Stimulated activated CD4-positive, alpha-beta T cell treated with anti-CD3 and anti-CD28 coated beads, Interleukin-1b, Interleukin-23, amount 100 ng/mL, for 24 hours (primary cell): ENCODE measurements around the gene IPCEF1.

ENCODE experiments used
- DNase-seq, 4 experiments: peaks; one replicate each; pipeline ENCODE4 v3.0.0-alpha.2; 2020; ENCODE audit warnings: low read depth in 4 of 4, low spot score in 1 of 4

Gene IPCEF1

DNA sequence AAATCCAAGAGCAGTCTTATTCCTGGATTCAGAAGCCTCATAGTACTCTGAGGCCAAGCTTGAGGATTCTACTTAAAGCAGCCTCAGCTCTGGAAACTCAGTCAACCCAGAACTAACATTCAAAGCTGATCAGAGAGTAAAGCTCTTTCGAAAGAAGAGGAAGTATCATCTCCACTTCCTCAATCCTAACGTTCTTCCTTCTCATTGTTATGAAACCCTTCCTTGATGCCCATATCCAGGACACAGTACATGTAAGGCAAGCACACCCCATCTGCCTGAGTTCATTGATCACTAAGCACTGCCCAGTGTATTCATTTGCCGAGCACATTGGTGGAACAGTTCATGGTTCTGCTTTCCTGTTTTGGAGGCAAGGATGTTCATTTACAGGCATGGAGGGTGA lies at the start of gene IPCEF1:
IPCEF1 (minus strand) TSS at position 114 of the 400 bp plus-strand sequence. CDS start 90,856 bp downstream, outside the sequence.
- DNase-seq = no peak

DNA sequence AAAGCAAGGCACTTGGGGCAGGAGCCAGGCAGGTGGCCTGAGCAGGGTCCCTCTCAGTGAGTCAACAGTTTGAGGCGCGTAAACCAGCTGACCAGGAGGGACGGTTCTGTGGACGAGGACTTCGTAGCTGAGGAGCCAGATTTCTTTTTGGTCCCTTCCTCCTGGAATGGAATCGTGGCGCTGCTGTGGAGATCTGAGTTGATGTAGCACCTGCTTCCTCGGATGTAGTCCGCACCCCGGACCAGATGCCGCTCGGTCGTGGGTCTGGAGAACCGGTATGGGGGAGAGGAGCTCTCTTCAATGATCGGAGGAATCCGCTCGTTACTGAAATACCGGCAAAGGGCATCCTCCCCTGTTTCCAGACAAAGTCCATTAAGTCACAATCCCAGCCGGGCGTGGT lies 49.7 kb upstream of the IPCEF1 start:
- no peak for DNase-seq

GRCh38 chr6:154404791-154405400 lies 48.3 kb upstream of the IPCEF1 start:
- no peak for DNase-seq

- no peak for DNase-seq
Measured at GRCh38 chr6:154403788-154404187, 47.2 kb upstream of the IPCEF1 start.

DNA sequence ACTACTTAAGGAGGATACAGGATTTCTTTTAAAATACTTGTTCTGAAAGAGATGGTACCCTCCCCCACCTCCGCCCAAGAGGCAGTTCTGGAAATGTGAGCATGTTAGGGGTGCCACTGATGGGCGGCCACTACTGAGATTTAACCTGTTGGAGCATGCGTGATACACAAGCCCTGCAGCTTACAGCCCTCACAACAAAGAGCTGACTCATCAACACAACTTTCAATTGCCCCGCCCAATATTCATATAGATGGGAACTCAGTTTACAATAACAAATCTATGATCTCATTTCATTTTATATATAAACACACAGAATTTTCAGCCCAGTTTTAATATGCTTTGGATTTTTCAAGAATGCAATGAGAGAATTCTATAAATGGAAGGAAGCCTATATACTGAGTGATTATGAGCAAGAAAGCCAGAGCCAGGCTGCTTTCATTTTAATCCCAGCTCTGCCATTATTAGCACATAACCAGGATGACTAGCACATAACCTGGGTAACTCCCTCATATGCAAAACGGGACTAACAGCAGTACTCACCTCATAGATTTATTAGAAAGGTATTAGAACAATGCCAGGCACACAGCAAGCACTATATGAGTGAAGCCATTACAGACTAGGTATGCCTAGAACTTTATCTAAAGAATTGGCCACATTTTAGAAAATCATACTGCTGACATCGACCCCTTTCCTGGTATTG lies 45.6 kb upstream of the IPCEF1 start:
- DNase-seq = no peak

DNA sequence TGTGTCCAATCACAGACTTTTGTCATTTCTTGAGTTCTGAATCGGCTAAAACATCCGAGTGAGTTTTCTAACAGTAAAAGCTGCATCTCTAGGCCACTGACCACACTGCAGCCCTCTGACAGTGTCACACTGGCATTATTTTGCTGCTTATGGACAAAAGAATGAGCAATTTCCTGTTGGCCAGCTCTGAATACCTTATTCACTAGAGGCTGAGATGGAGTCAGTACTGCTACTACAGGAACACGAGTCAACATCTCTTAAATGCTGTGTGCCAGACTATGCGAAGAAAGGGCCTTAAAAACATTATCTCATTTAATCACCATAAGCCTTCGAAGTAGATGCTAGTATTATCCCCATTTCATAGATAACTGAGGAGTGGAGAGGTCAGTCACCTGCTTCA lies 42.5 kb upstream of the IPCEF1 start:
- DNase-seq = no peak

DNA sequence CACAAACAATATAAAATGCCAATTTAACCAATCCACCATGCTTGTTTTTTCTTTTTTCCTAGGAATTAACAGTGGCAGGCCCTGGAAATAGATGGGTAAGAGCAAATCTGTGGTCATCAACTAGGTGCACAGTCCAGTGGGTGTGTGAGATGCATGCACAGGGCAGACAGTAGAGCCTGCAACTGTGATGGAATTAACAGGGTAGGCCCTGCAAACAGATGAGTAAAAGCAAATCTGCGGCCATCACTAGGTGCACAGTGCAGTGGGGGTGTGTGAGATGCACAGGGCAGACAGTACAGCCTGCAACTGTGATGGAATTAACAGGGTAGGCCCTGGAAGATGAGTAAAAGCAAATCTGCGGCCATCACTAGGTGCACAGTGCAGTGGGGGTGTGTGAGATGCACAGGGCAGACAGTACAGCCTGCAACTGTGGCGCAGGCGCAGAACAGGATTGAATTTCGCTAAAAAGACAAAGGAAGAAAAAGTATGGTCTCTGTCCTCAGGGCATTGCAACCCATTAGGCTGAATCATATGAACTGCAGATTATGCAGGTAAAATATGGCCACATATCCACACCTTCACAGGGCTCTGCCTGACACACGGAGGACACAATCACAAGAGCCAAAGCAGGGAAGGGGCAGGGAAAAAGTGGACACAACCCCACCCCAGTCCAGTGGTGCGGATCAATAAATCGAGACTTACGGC lies 41.0 kb upstream of the IPCEF1 start:
- no peak for DNase-seq

DNA sequence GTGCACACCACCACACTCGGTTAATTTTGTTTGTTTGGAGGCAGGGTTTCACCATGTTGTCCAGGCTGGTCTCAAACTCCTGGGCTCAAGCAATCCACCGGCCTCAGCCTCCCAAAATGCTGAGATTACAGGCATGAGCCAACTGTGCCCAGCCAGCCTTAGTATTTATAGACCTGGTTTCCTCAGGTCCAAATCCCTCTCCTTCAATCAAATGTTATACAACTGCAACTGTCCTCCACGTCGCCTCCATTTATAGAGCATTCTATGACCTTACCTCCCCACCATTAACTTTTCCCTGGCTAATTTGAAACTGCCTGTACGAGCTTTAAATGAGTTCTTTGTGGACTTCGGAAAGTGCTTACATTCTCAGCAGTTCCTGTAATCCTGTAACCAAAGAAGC lies 39.3 kb upstream of the IPCEF1 start:
- DNase-seq = no peak

DNA sequence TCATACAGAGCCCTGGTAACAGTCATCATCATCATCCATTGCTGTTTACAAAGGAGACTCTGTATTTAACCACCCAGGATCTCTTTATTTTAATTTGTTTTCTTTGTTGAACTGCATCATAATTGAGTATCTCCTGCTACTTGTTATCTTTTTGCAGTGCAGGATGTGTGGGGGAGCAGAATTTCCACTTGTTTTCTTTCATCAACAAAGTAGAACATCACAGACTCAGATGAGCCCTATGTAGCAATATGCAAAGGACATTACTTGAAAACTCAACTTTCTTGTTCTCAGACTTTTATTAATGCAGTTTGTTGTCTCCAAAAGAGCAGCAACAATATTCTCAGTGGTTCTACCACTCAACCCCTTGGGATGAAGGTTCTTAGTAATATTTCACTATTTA lies 38.7 kb upstream of the IPCEF1 start:
- DNase-seq = no peak

GRCh38 chr6:154394571-154394970 lies 38.0 kb upstream of the IPCEF1 start:
- no peak for DNase-seq

- no peak for DNase-seq
Measured at GRCh38 chr6:154390034-154390433, 33.4 kb upstream of the IPCEF1 start.

- no peak for DNase-seq
Measured at GRCh38 chr6:154388803-154389202, 32.2 kb upstream of the IPCEF1 start.

DNA sequence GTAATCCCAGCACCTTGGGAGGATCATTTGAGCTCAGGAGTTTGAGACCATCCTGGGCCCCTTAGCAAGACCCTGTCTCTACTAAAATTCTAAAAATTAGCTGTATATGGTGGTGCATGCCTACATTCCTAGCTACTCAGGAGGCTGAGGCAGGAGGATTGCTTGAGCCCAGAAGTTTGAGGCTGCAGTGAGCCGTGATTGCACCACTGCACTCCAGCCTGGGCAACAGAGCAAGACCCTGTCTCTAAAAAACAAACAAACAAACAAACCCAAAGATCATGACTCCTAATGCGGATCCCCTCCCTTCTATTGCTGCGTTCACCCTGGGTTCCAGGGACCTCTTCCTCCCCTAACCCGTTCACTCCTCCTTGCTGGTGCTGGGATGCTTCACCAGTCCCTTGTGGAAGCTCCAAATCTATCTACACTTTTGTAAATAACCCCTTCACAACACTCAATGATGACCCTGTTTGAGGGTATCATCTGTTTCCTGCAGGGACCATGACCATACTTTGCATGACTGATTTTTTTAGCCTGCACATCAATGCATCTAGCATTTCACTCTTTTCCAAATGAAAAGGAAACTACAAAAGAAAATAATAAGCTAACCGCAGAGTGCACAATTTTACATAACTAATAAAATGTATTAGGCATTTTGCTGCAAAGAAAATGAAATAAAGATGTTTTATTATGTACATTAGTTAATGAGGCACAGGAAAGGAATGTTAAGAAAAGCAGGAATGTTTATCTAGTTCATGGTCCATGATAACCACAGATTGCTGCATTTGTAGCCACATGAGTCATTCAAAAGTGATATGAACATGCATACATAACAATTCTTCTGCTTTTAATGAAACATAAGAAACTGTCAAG lies 30.5 kb upstream of the IPCEF1 start:
- DNase-seq = no peak

GRCh38 chr6:154384191-154384590 lies 27.6 kb upstream of the IPCEF1 start:
- DNase-seq = no peak

GRCh38 chr6:154383273-154383672 lies 26.7 kb upstream of the IPCEF1 start:
- DNase-seq = no peak

- DNase-seq = no peak
Measured at GRCh38 chr6:154382740-154383139, 26.1 kb upstream of the IPCEF1 start.

- no peak for DNase-seq
Measured at GRCh38 chr6:154381548-154381947, 24.9 kb upstream of the IPCEF1 start.

DNA sequence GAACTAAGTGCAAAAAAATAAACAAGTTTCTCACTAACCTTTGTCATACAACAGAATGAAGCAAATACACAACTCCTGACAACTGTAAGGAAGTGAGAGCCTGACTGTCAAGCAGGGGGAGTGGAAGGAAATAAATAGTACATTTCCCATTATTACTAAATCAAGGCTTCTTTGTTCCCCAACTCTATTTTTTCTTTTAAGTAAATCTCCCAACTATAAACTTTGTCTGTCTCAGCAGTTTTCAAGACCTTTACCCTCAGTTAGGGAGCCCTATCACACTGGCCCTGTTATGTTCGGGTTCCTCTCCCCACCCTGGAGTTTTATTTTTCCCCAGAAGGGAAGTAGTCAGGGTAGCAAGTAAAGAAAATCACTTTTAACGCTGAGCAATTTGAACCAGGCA lies 24.1 kb upstream of the IPCEF1 start:
- no peak for DNase-seq

- DNase-seq = no peak
Measured at GRCh38 chr6:154379585-154379984, 23.0 kb upstream of the IPCEF1 start.

DNA sequence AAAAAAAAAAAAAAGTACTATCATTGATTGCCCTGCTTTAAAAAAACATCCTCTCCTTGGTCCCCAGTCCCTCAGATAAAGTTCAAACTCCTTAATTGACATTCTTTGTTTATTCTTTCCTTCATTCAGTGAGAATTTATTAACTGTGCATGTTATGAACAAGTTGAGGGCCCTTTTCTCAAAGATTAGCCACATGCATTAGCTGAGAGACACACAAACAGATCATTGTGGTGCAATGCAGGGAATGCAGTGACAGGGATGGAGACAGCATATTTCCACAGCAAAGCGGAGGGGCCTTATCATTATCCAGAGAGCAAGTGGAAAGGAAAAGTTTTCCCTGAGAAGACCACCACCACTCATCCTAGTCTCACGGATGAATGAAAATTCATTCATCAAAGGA lies 21.9 kb upstream of the IPCEF1 start:
- no peak for DNase-seq

- DNase-seq = no peak
Measured at GRCh38 chr6:154377726-154378125, 21.1 kb upstream of the IPCEF1 start.
